ENCODE data around the gene PIK3AP1. TPM values are rescaled to one million over a fixed set of nuclear protein-coding genes. Genes with fewer than 3 reads are reported as not detected.

PIK3AP1 gene
- total and polyA plus RNA-seq, 2 of the 4 experiments (the other 2 are of a cell fraction), result under 0.01 to 0.14 TPM

- DNase-seq (no peak), ATAC-seq (ENCODE audit: low read depth) (no peak)
- dilution Hi-C loops (cut with HindIII; ENCODE audit: low sequenced_read_pairs, unreplicated experiment) (no loop called here), intact Hi-C loops (cut with micrococcal nuclease) (no loop called here), in situ Hi-C loops (cut with MboI; ENCODE audit: low sequenced_read_pairs) (no loop called here)
- POLR2A ChIA-PET (ENCODE audit: unreplicated experiment), result no interaction called here
- Histone ChIP-seq H3K4me3 (ENCODE audit: insufficient read depth, low read depth, low read length) (no peak overlapping the region), H3K14ac (replicated peaks; ENCODE audit: low read depth, low read length) (no peak overlapping the region), H3K56ac (ENCODE audit: extremely low read depth, insufficient read depth, low read length) (no peak overlapping the region), H4K5ac (ENCODE audit: low read depth, low read length) (no peak overlapping the region), H3K36me3 (ENCODE audit: control insufficient read depth, insufficient read depth, low read length) (no peaks in the 10 kb centered on the region), H3K4me2 (ENCODE audit: low read depth, low read length) (no peak overlapping the region), H3K27ac (ENCODE audit: insufficient read depth, low read length) (no peak overlapping the region), H3K9ac (ENCODE audit: low read depth, low read length) (no peak overlapping the region), H2BK15ac (ENCODE audit: low read depth, low read length) (no peak overlapping the region), H3K9me3 (ENCODE audit: control insufficient read depth, insufficient read depth, low read length) (no peaks in the 10 kb centered on the region), H2AK9ac (replicated peaks; ENCODE audit: low read depth, low read length, poor library complexity) (no peak overlapping the region), H3K4me1 (ENCODE audit: control insufficient read depth, insufficient read depth, low read length) (no peaks in the 10 kb centered on the region), H3K27me3 (ENCODE audit: control insufficient read depth, insufficient read depth, low read length) (no peaks in the 10 kb centered on the region; the same call in 1 of the 2 replicates), H4K91ac (ENCODE audit: insufficient read depth, low read depth, low read length) (no peak overlapping the region), H3K23ac (ENCODE audit: low read depth, low read length) (no peak overlapping the region), H2BK5ac (ENCODE audit: low read depth, low read length, poor library complexity, severe bottlenecking) (no peak overlapping the region), H2BK20ac (ENCODE audit: low read depth, low read length) (no peak overlapping the region), H2BK120ac (ENCODE audit: low read depth, low read length) (no peak overlapping the region), H3K9me1 (ENCODE audit: insufficient read depth, low read length) (no peaks in the 10 kb centered on the region), H4K20me1 (ENCODE audit: insufficient read depth, low read length) (no peaks in the 10 kb centered on the region), H4K8ac (ENCODE audit: low read depth in 2 of 2, low read length in 2 of 2) (no peak overlapping the region), H3K79me1 (ENCODE audit: low read depth in 1 of 2, low read length in 2 of 2) (no peaks in the 10 kb centered on the region), H3K18ac (ENCODE audit: low read depth, low read length) (no peak overlapping the region), H2AK5ac (ENCODE audit: low read depth, low read length) (no peak overlapping the region), H2AFZ (replicated peaks; ENCODE audit: low read length, poor library complexity) (no peak overlapping the region), H3K4ac (ENCODE audit: low read depth, low read length) (no peak overlapping the region)
- TF ChIP-seq MXI1 (IDR thresholded peaks at IDR 0.05; ENCODE audit: borderline replicate concordance, low read depth, low read length) (no peak), RFX5 (IDR thresholded peaks at IDR 0.05; ENCODE audit: low read depth, low read length) (no peak), CHD1 (IDR thresholded peaks at IDR 0.05; ENCODE audit: low read depth, low read length) (no peak), CTCF (conservative IDR thresholded peaks at IDR 0.05; ENCODE audit: low read depth, low read length) (no peak), BHLHE40 (IDR thresholded peaks at IDR 0.05; ENCODE audit: low read depth, low read length) (no peak), POLR2A (IDR thresholded peaks at IDR 0.05; ENCODE audit: low read depth, low read length) (no peak), RAD21 (IDR thresholded peaks at IDR 0.05; ENCODE audit: low read length) (no peak), MAZ (IDR thresholded peaks at IDR 0.05; ENCODE audit: borderline replicate concordance, low read depth, low read length) (no peak), MAFK (IDR thresholded peaks at IDR 0.05; ENCODE audit: low read depth, low read length) (no peak), USF2 (IDR thresholded peaks at IDR 0.05; ENCODE audit: low read depth, low read length) (no peak), FOS (IDR thresholded peaks at IDR 0.05; ENCODE audit: low read depth, low read length) (no peak)
- WGBS, 2 experiments (ENCODE audit: extremely low coverage in 2 of 2, insufficient read length in 1 of 2), result no CpG with 5 or more reads among the region's 7 CpGs
- CTCF ChIA-PET, result interaction anchor here (0.7 kb wide), 1 partner anchor 333 kb away, joined by 3 read pairs; no protein-coding TSS in a partner anchor
- no TSS peak for BruUV-seq (replicated peaks)
Observed at GRCh38 chr10:96740141-96740540, 19.8 kb upstream of the PIK3AP1 start.
